GM19455 (cell line): ENCODE data around the gene PNMA6E.

Experiments used
- ATAC-seq: cut with Tn5 transposase; IDR thresholded peaks from one replicate; pipeline ENCODE4 v1.9.1; 2021; ENCODE audit not compliant: unreplicated experiment

PNMA6E gene

GRCh38 chrX:153353416-153353815 is 47.7 kb downstream of the PNMA6E start:
- no peak for ATAC-seq

DNA sequence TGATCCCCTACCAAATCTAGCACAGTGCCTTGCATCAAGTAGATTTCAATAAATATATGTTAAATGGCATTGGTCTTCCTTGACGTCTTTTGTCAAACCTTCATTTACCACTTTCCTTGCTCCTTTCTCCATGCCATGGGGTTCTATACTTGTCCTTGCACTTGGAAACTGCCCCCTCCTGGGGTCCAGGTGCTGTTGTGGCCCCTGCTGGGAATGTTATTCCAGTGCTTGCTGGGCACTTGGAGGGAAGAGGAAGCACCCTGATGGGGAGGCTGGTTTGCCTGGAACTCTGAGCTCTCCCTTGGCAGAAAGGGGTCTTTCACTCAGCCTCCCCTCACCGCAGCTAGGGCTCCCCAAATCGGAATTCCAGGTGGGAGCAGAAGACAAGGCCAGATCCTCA is 48.3 kb downstream of the PNMA6E start:
- no peak for ATAC-seq

DNA sequence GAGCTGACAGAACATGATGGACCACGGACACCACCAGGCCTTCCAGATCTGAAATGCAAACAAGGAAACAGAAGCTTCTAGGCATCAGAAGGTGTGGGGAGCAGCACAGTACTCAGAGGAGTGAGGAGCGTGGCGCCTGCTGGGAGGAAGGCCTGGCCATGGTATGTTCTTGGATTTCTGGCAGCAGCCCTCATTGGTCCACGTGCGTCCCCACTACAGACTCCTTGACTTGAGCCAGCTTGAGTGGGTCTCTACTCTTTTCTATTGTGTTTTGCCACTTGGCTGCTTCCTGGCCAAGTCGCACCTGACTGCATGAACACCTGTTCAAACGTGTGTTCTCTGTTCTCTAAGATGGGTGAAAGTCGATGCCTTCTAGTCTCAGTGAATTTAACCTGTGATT is 49.2 kb downstream of the PNMA6E start:
- ATAC-seq, result no peak

- ATAC-seq, result no peak
These were observed 51.2 kb downstream of the PNMA6E start for GRCh38 chrX:153349952-153350351.

- ATAC-seq, result no peak
These were observed 52.7 kb downstream of the PNMA6E start for GRCh38 chrX:153348421-153348820.

- no peak for ATAC-seq
These were observed 53.6 kb downstream of the PNMA6E start for GRCh38 chrX:153347530-153347929.
